Measurements from ENCODE around the gene TMED8. TPM values are rescaled to one million over a fixed set of nuclear protein-coding genes. Genes with fewer than 3 reads are reported as not detected.

Gene TMED8
- polyA plus RNA-seq, 1 donor (not counting 4 experiments of a cell fraction or from before 2014, with no cell fraction given), result 7.3 TPM

DNA sequence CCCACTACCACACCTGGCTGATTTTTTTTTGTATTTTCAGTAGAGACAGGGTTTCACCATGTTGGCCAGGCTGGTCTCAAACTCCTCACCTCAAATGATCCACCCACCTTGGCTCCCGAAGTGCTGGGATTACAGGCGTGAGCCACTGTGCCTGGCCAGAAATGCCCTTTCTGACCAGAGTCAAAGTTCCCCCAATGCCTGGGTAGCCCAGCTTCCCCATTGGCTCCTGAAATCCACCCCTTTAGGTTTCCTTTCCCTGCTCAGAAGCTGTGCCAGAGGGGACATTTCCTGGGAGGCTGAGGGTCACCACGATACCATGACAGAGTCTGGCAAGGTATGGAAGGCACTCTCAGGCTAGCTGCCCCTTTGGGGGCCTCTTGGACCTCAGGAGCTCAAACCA is 52.6 kb downstream of the TMED8 start:
- no peaks in the 10 kb centered on the region for H3K27me3 ChIP-seq (ENCODE audit: control insufficient read depth, extremely low read depth, insufficient read depth, low read length)
- no peaks in the 10 kb centered on the region for H4K20me1 ChIP-seq (ENCODE audit: control insufficient read depth, extremely low read depth, insufficient read depth, low read length)
- no peak overlapping the region for H3K4me3 ChIP-seq (ENCODE audit: control insufficient read depth in 2 of 3, extremely low read depth in 1 of 3, insufficient read depth in 2 of 3, low read depth in 1 of 3, low read length in 3 of 3)
- DNase-seq (ENCODE audit: low read depth, low spot score) (no peak), FAIRE-seq (no peak)
- dilution Hi-C loops (cut with MboI; ENCODE audit: extremely low pct_ligation_motif_present, low sequenced_read_pairs), result no loop called here
- no peaks in the 10 kb centered on the region for H3K9me1 ChIP-seq (ENCODE audit: control insufficient read depth, extremely low read depth, insufficient read depth, low read length)
- H3K9me3 ChIP-seq (ENCODE audit: control insufficient read depth, low read depth, low read length), result no peaks in the 10 kb centered on the region
- H3K27ac ChIP-seq (ENCODE audit: control insufficient read depth, insufficient read depth, low read length), result no peak overlapping the region
- no peak overlapping the region for H2AFZ ChIP-seq (ENCODE audit: control insufficient read depth, low read length)
- no peaks in the 10 kb centered on the region for H3K36me3 ChIP-seq (ENCODE audit: control insufficient read depth in 2 of 2, extremely low read depth in 1 of 2, insufficient read depth in 2 of 2, low read length in 2 of 2)
- TF ChIP-seq EZH2 (IDR thresholded peaks at IDR 0.05; ENCODE audit: low read length), result no peak
- no peak for TF ChIP-seq CTCF (optimal IDR thresholded peaks at IDR 0.05 in 1 of 3, IDR thresholded peaks at IDR 0.05 in 1 of 3, conservative IDR thresholded peaks at IDR 0.05 in 1 of 3; ENCODE audit: extremely low read depth in 1 of 3, insufficient read depth in 2 of 3, low read length in 3 of 3)
- peaks cover 16% of the 10 kb centered on the region for H3K4me1 ChIP-seq (ENCODE audit: control insufficient read depth, extremely low read depth, insufficient read depth, low read length)
- H3K9ac ChIP-seq (ENCODE audit: control insufficient read depth, extremely low read depth, insufficient read depth, low read length), result no peak overlapping the region
- H3K79me2 ChIP-seq (ENCODE audit: control insufficient read depth, insufficient read depth, low read length), result peaks cover 8% of the 10 kb centered on the region
- no peak overlapping the region for H3K4me2 ChIP-seq (ENCODE audit: control insufficient read depth, extremely low read depth, insufficient read depth, low read depth, low read length)

- dilution Hi-C loops (cut with MboI; ENCODE audit: extremely low pct_ligation_motif_present, low sequenced_read_pairs), result no loop called here
- no peak overlapping the region for H3K27ac ChIP-seq (ENCODE audit: control insufficient read depth, insufficient read depth, low read length)
- FAIRE-seq, result no peak
- no peak overlapping the region for H3K4me3 ChIP-seq (ENCODE audit: control insufficient read depth in 2 of 3, extremely low read depth in 1 of 3, insufficient read depth in 2 of 3, low read depth in 1 of 3, low read length in 3 of 3)
- peaks cover 14% of the 10 kb centered on the region for H3K79me2 ChIP-seq (ENCODE audit: control insufficient read depth, insufficient read depth, low read length)
- H3K9me3 ChIP-seq (ENCODE audit: control insufficient read depth, low read depth, low read length), result no peaks in the 10 kb centered on the region
- H4K20me1 ChIP-seq (ENCODE audit: control insufficient read depth, extremely low read depth, insufficient read depth, low read length), result no peaks in the 10 kb centered on the region
- no peaks in the 10 kb centered on the region for H3K27me3 ChIP-seq (ENCODE audit: control insufficient read depth, extremely low read depth, insufficient read depth, low read length)
- H3K36me3 ChIP-seq (ENCODE audit: control insufficient read depth in 2 of 2, extremely low read depth in 1 of 2, insufficient read depth in 2 of 2, low read length in 2 of 2), result no peaks in the 10 kb centered on the region
- no peak overlapping the region for H2AFZ ChIP-seq (ENCODE audit: control insufficient read depth, low read length)
- H3K4me2 ChIP-seq (ENCODE audit: control insufficient read depth, extremely low read depth, insufficient read depth, low read depth, low read length), result no peak overlapping the region
- TF ChIP-seq EZH2 (IDR thresholded peaks at IDR 0.05; ENCODE audit: low read length) (no peak), CTCF (optimal IDR thresholded peaks at IDR 0.05 in 1 of 3, IDR thresholded peaks at IDR 0.05 in 1 of 3, conservative IDR thresholded peaks at IDR 0.05 in 1 of 3; ENCODE audit: extremely low read depth in 1 of 3, insufficient read depth in 2 of 3, low read length in 3 of 3) (no peak)
- no peak overlapping the region for H3K9ac ChIP-seq (ENCODE audit: control insufficient read depth, extremely low read depth, insufficient read depth, low read length)
- H3K9me1 ChIP-seq (ENCODE audit: control insufficient read depth, extremely low read depth, insufficient read depth, low read length), result no peaks in the 10 kb centered on the region
- H3K4me1 ChIP-seq (ENCODE audit: control insufficient read depth, extremely low read depth, insufficient read depth, low read length), result peaks cover 17% of the 10 kb centered on the region
- no peak for DNase-seq (ENCODE audit: low read depth, low spot score)
These were observed 53.3 kb downstream of the TMED8 start for GRCh38 chr14:77323571-77323970.

Data from keratinocyte (primary cell).